Measurements from ENCODE around the gene SGCB.

The SGCB gene

DNA sequence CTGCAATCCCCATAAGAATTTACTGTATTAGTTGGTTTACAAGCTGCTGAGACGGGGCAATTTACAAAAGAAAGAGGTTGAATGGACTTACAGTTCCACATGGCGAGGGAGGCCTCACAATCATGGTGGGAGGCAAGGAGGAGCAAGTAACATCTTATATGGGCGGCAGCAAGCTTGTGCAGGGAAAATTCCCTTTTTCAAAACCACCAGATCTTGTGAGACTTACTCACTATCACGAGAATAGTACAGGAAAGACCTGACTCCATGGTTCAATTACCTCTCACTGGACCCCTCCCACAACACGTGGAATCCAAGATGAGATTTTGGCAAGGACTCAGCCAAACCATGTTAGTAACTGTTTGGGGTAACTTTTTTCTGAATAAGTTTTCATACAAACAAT is 11.2 kb upstream of the SGCB start:
- no peak for DNase-seq (ENCODE audit: extremely low read depth, low read depth)
- no peak for TF ChIP-seq CTCF (IDR thresholded peaks at IDR 0.05; ENCODE audit: low read depth, low read length, missing control alignments)
- H3K4me3 ChIP-seq (replicated peaks; ENCODE audit: low read depth, low read length): no peak overlapping the region

- no peak overlapping the region for H3K4me3 ChIP-seq (replicated peaks; ENCODE audit: low read depth, low read length)
- TF ChIP-seq CTCF (IDR thresholded peaks at IDR 0.05; ENCODE audit: low read depth, low read length, missing control alignments): no peak
- no peak for DNase-seq (ENCODE audit: extremely low read depth, low read depth)
These were observed 6.9 kb upstream of the SGCB start for GRCh38 chr4:52045028-52045427.

DNA sequence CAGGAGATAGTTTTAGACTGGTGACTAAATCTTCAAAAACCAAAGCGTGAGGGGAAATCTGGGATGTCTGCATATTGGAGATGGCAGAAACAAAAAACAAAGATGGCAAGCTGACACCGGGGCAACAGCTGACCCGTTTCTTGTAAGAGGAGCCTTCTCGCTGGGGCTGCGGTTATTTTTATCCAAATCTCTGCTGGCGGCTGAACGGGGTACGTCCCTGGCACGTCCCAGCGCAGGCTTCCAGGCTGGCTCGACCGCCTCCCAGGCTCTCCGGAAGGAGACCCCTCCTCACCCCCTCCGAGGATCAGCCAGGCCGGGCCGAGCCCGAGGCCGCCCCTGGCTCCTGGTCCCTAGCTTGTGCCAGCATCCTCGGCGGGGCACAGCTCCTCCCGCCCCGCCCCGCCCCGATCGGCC is 403 bp downstream of the SGCB start:
- peak overlapping the region; percentile 68 for H3K4me3 ChIP-seq (replicated peaks; ENCODE audit: low read depth, low read length)
- TF ChIP-seq CTCF (IDR thresholded peaks at IDR 0.05; ENCODE audit: low read depth, low read length, missing control alignments): no peak
- DNase-seq (ENCODE audit: extremely low read depth, low read depth): no peak

GRCh38 chr4:52036886-52037530 is 1.1 kb downstream of the SGCB start:
- no peak for DNase-seq (ENCODE audit: extremely low read depth, low read depth)
- peak overlapping the region; percentile 68 for H3K4me3 ChIP-seq (replicated peaks; ENCODE audit: low read depth, low read length)

GRCh38 chr4:52035190-52035589 is 2.9 kb downstream of the SGCB start:
- no peak overlapping the region for H3K4me3 ChIP-seq (replicated peaks; ENCODE audit: low read depth, low read length)
- no peak for TF ChIP-seq CTCF (IDR thresholded peaks at IDR 0.05; ENCODE audit: low read depth, low read length, missing control alignments)
- DNase-seq (ENCODE audit: extremely low read depth, low read depth): no peak

More at GRCh38 chr4:52036886-52037530, 1.1 kb downstream of the SGCB start:
- TF ChIP-seq CTCF (IDR thresholded peaks at IDR 0.05; ENCODE audit: low read depth, low read length, missing control alignments): no peak

DNA sequence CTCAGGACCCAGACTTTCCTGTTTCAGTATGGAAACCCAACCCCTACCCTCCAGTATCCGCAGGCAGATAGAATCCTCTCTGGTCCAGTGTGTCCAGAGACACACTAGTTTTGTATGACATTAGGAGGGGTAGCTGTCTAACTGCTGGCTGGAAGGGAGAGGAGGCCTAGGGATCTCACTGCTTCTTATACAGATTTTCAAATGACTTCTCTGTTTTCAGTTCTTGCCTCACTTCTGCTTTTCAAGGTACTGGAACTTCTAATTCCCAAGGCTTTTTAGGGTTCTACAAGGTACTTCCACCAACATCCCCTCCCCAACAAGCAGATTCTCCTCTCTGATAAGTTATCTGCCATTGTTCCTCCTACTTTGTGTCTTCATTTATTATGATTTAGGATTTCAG is 6.1 kb downstream of the SGCB start:
- no peak for TF ChIP-seq CTCF (IDR thresholded peaks at IDR 0.05; ENCODE audit: low read depth, low read length, missing control alignments)
- no peak overlapping the region for H3K4me3 ChIP-seq (replicated peaks; ENCODE audit: low read depth, low read length)
- DNase-seq (ENCODE audit: extremely low read depth, low read depth): no peak

- H3K4me3 ChIP-seq (replicated peaks; ENCODE audit: low read depth, low read length): no peak overlapping the region
- no peak for TF ChIP-seq CTCF (IDR thresholded peaks at IDR 0.05; ENCODE audit: low read depth, low read length, missing control alignments)
- peak; percentile 17 for DNase-seq (ENCODE audit: extremely low read depth, low read depth)
These were observed 9.1 kb downstream of the SGCB start for GRCh38 chr4:52028970-52029369.
